Erythroblast (primary cell): ENCODE results near the gene CHMP6.

Experiments
- GATA1 ChIP-seq: IDR thresholded peaks from 2 replicates; pipeline ENCODE4 v1.6.1; 2011; ENCODE audit warnings: low read depth, mild to moderate bottlenecking, control low read depth, low read length, moderate library complexity
- POLR2A ChIP-seq: IDR thresholded peaks from 2 replicates; pipeline ENCODE4 v1.6.1; 2011; ENCODE audit warnings: mild to moderate bottlenecking, low read length

GRCh38 chr17:81012574-81013447 is 21.2 kb downstream of the CHMP6 start:
- TF ChIP-seq POLR2A (no peak), GATA1 (no peak)
